Measurements from ENCODE around the gene PHTF2. TPM values are rescaled to one million over a fixed set of nuclear protein-coding genes. Genes with fewer than 3 reads are reported as not detected.
A peak's percentile ranks its signal among the peaks of the same experiment; 100 is the strongest.

The PHTF2 gene
- total RNA-seq, 4 donors from 2014 or later, result 14.5 to 28.6 (median 24.1) TPM

DNA sequence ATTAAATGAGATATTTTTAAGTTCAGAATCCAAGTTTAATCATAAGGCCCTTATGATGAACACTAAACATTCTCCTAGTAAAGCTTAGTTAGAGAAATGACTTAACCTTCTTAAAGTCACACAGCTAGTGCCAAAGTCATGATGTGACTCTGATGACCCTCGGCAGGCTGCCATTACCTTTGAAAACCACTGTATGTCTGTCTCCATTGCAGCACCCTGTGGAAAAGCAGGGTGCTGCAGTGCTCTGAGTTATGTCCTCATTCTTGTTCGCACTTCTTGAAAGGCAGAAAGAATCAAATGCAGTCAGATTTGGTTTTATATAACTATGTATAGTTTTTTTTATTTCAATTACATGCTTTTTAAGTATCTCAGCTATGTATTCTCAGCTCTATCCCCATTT lies 105.0 kb downstream of the PHTF2 start:
- DNase-seq, result no peak
- in situ Hi-C loops (cut with MboI; ENCODE audit: low pct_ligation_motif_present in 1 of 4, low pct_unique_long_range_greater_than_20kb in 1 of 4, low sequenced_read_pairs in 3 of 4), result no loop called here
- TF ChIP-seq CTCF (IDR thresholded peaks at IDR 0.05) (peak in 2 of 5 experiments; percentile 11 to 23), POLR2AphosphoS5 (IDR thresholded peaks at IDR 0.05) (no peak), EP300 (IDR thresholded peaks at IDR 0.05; ENCODE audit: low read depth) (no peak), POLR2A (IDR thresholded peaks at IDR 0.05) (no peak)

GRCh38 chr7:77904252-77904651 lies 105.7 kb downstream of the PHTF2 start:
- DNase-seq, result no peak
- Histone ChIP-seq H3K36me3 (peaks cover 0 to 14% (median 4%) of the 10 kb centered on the region in 4 donors), H3K4me1 (peaks cover 0 to 6% (median 0%) of the 10 kb centered on the region in 4 donors), H3K27me3 (no peaks in the 10 kb centered on the region), H3K27ac (no peak overlapping the region), H3K9me3 (no peaks in the 10 kb centered on the region), H3K4me3 (no peak overlapping the region)
- intact Hi-C loops (cut with DNase I; ENCODE audit: low total_unique reads), result no loop called here
- 97 to 100% methylated on average over 2 of the region's 2 CpGs for WGBS, 2 donors (ENCODE audit: low coverage in 1 of 2)
- in situ Hi-C loops (cut with MboI; ENCODE audit: low pct_ligation_motif_present in 1 of 4, low pct_unique_long_range_greater_than_20kb in 1 of 4, low sequenced_read_pairs in 3 of 4), result no loop called here
- TF ChIP-seq CTCF (IDR thresholded peaks at IDR 0.05), result no peak
- TF ChIP-seq POLR2A (IDR thresholded peaks at IDR 0.05), result no peak
- TF ChIP-seq EP300 (IDR thresholded peaks at IDR 0.05; ENCODE audit: low read depth), result no peak
- no peak for TF ChIP-seq POLR2AphosphoS5 (IDR thresholded peaks at IDR 0.05)

More for the DNA sequence above, 105.0 kb downstream of the PHTF2 start:
- WGBS, 2 donors (ENCODE audit: low coverage in 1 of 2), result 83 to 84% methylated on average over 1 to 2 of the region's 2 CpGs
- H3K36me3 ChIP-seq, result peaks cover 0 to 8% (median 4%) of the 10 kb centered on the region in 4 donors
- intact Hi-C loops (cut with DNase I; ENCODE audit: low total_unique reads), result no loop called here
- no peak overlapping the region for H3K4me3 ChIP-seq
- H3K9me3 ChIP-seq, result no peaks in the 10 kb centered on the region
- no peak overlapping the region for H3K27ac ChIP-seq
- no peaks in the 10 kb centered on the region for H3K27me3 ChIP-seq
- H3K4me1 ChIP-seq, result peaks cover 0 to 6% (median 0%) of the 10 kb centered on the region in 4 donors

GRCh38 chr7:77907281-77907680 lies 108.7 kb downstream of the PHTF2 start:
- intact Hi-C loops (cut with DNase I; ENCODE audit: low total_unique reads) (no loop called here), in situ Hi-C loops (cut with MboI; ENCODE audit: low pct_ligation_motif_present in 1 of 4, low pct_unique_long_range_greater_than_20kb in 1 of 4, low sequenced_read_pairs in 3 of 4) (no loop called here)
- H3K36me3 ChIP-seq, result peaks cover 0 to 21% (median under 1%) of the 10 kb centered on the region in 4 donors
- TF ChIP-seq POLR2A (IDR thresholded peaks at IDR 0.05) (no peak), POLR2AphosphoS5 (IDR thresholded peaks at IDR 0.05) (no peak), CTCF (IDR thresholded peaks at IDR 0.05) (no peak), EP300 (IDR thresholded peaks at IDR 0.05; ENCODE audit: low read depth) (no peak)
- no peak overlapping the region for H3K27ac ChIP-seq
- WGBS, 2 donors (ENCODE audit: low coverage in 1 of 2), result 60 to 68% methylated on average over 2 of the region's 2 CpGs
- DNase-seq, result no peak
- H3K27me3 ChIP-seq, result no peaks in the 10 kb centered on the region
- no peaks in the 10 kb centered on the region for H3K4me1 ChIP-seq
- H3K9me3 ChIP-seq, result no peaks in the 10 kb centered on the region
- H3K4me3 ChIP-seq, result no peak overlapping the region

- WGBS, 2 donors (ENCODE audit: low coverage in 1 of 2), result 97% methylated on average over 2 of the region's 2 CpGs
These were observed 110.1 kb downstream of the PHTF2 start for GRCh38 chr7:77908664-77909063.

More at GRCh38 chr7:77908664-77909063, 110.1 kb downstream of the PHTF2 start:
- Histone ChIP-seq H3K27me3 (no peaks in the 10 kb centered on the region), H3K36me3 (peaks cover 0 to 19% (median 0%) of the 10 kb centered on the region in 4 donors), H3K9me3 (no peaks in the 10 kb centered on the region), H3K4me1 (no peaks in the 10 kb centered on the region), H3K27ac (no peak overlapping the region), H3K4me3 (no peak overlapping the region)
- in situ Hi-C loops (cut with MboI; ENCODE audit: low pct_ligation_motif_present in 1 of 4, low pct_unique_long_range_greater_than_20kb in 1 of 4, low sequenced_read_pairs in 3 of 4) (no loop called here), intact Hi-C loops (cut with DNase I; ENCODE audit: low total_unique reads) (no loop called here)
- DNase-seq, result no peak
- TF ChIP-seq POLR2AphosphoS5 (IDR thresholded peaks at IDR 0.05), result no peak
- no peak for TF ChIP-seq CTCF (IDR thresholded peaks at IDR 0.05)

All from transverse colon (tissue), 4 donors.